H1 (cell line): ENCODE results near the gene NAE1.

Source experiments
- CEBPB ChIP-seq: IDR thresholded peaks from 2 replicates; pipeline ENCODE4 v1.6.1; 2012; ENCODE audit warnings: low read depth, low read length
- CTBP2 ChIP-seq: IDR thresholded peaks from 2 replicates; pipeline ENCODE4 v1.7.0; 2011; ENCODE audit warnings: borderline replicate concordance, mild to moderate bottlenecking, moderate library complexity, mixed read lengths, low read length; ENCODE audit not compliant: insufficient read depth, insufficient read length
- CTCF ChIP-seq, 3 experiments: IDR thresholded peaks; 1 replicate in 2 of 3; 2 replicates in 1 of 3; pipeline versions ENCODE4 v1.5.1 to v1.6.1; 2011; ENCODE audit warnings: low read length in 3 of 3, mild to moderate bottlenecking in 3 of 3, inconsistent platforms in 2 of 3, low read depth in 1 of 3, moderate library complexity in 1 of 3; ENCODE audit not compliant: insufficient read depth in 1 of 3; ENCODE audit errors: control extremely low read depth in 1 of 3
- EP300 ChIP-seq, 2 experiments: IDR thresholded peaks; 1 replicate in 1 of 2; 2 replicates in 1 of 2; pipeline ENCODE4 v1.6.1; 2011 to 2012; ENCODE audit warnings: low read depth in 2 of 2, low read length in 2 of 2, mild to moderate bottlenecking in 2 of 2, borderline replicate concordance in 1 of 2, inconsistent platforms in 1 of 2, moderate library complexity in 1 of 2
- MAFK ChIP-seq: IDR thresholded peaks from 2 replicates; pipeline ENCODE4 v1.6.1; 2012; ENCODE audit warnings: low read depth, mild to moderate bottlenecking, improper control_type of control experiment, low read length
- POLR2A ChIP-seq, 2 experiments: IDR thresholded peaks; 1 replicate in 1 of 2; 2 replicates in 1 of 2; pipeline ENCODE4 v1.6.1; 2011; ENCODE audit warnings: low read depth in 2 of 2, low read length in 2 of 2, mild to moderate bottlenecking in 2 of 2; ENCODE audit errors: control extremely low read depth in 1 of 2
- POLR2AphosphoS5 ChIP-seq: IDR thresholded peaks from 2 replicates; pipeline ENCODE4 v1.6.1; 2011; ENCODE audit warnings: low read depth, low read length
- RBBP5 ChIP-seq: IDR thresholded peaks from 2 replicates; pipeline ENCODE4 v1.7.1; 2012; ENCODE audit warnings: low read depth, mild to moderate bottlenecking, inconsistent platforms, low read length, moderate library complexity, borderline replicate concordance
- SIN3A ChIP-seq, 2 experiments: IDR thresholded peaks in 1 of 2; conservative IDR thresholded peaks in 1 of 2; 2 replicates each; pipeline ENCODE4 v1.6.1; 2011 to 2012; ENCODE audit warnings: low read length in 2 of 2, improper control_type of control experiment in 1 of 2, low read depth in 1 of 2, mild to moderate bottlenecking in 1 of 2
- TBP ChIP-seq: IDR thresholded peaks from 2 replicates; pipeline ENCODE4 v1.6.1; 2011; ENCODE audit warnings: low read depth, low read length, improper control_type of control experiment

- no peak for TF ChIP-seq CEBPB
- no peak for TF ChIP-seq POLR2AphosphoS5
- TF ChIP-seq SIN3A (conservative IDR thresholded peaks at IDR 0.05 in 1 of 2, IDR thresholded peaks at IDR 0.05 in 1 of 2; ENCODE audit: low read depth in 1 of 2, low read length in 2 of 2) = no peak
- TF ChIP-seq RBBP5 = no peak
- no peak for TF ChIP-seq MAFK
- TF ChIP-seq TBP = no peak
- TF ChIP-seq POLR2A (IDR thresholded peaks at IDR 0.05; ENCODE audit: control extremely low read depth in 1 of 2, low read depth in 2 of 2, low read length in 2 of 2) = no peak
- TF ChIP-seq CTCF (IDR thresholded peaks at IDR 0.05; ENCODE audit: control extremely low read depth in 1 of 3, insufficient read depth in 1 of 3, low read depth in 1 of 3, low read length in 3 of 3) = no peak
- TF ChIP-seq EP300 (IDR thresholded peaks at IDR 0.05; ENCODE audit: borderline replicate concordance in 1 of 2, low read depth in 2 of 2, low read length in 2 of 2) = no peak
- TF ChIP-seq CTBP2 = no peak
Observed at GRCh38 chr16:66832190-66832589, 1.4 kb upstream of the NAE1 start.
